Lower leg skin (tissue), 3 donors: ENCODE data around the gene TBP.

Experiments used
- CTCF ChIP-seq, 3 donors: fragments of 450-650 bp; IDR thresholded peaks; one replicate each; pipeline ENCODE4 v1.5.1; 2016; ENCODE audit warnings: antibody characterized with exemption in 3 of 3, mild to moderate bottlenecking in 3 of 3, moderate library complexity in 2 of 3
- POLR2A ChIP-seq, 2 donors: fragments of 450-650 bp; IDR thresholded peaks; one replicate each; pipeline ENCODE4 v1.6.1; 2016 to 2017; ENCODE audit warnings: antibody characterized with exemption in 2 of 2, mild to moderate bottlenecking in 1 of 2, moderate library complexity in 1 of 2

- TF ChIP-seq POLR2A (IDR thresholded peaks at IDR 0.05): no peak
- TF ChIP-seq CTCF (IDR thresholded peaks at IDR 0.05): no peak
These were observed 29.6 kb downstream of the TBP start for GRCh38 chr6:170583756-170584180.
